Measurements from ENCODE around the gene SYNE2.

GRCh38 chr14:64238631-64239030 lies 385.8 kb downstream of the SYNE2 start:
- no peak for TF ChIP-seq BRCA1 (IDR thresholded peaks at IDR 0.05; ENCODE audit: low read depth, low read length)
- TF ChIP-seq CTCF (IDR thresholded peaks at IDR 0.05; ENCODE audit: control extremely low read depth in 1 of 3, insufficient read depth in 1 of 3, low read depth in 1 of 3, low read length in 3 of 3): no peak

All from H1 (cell line).